ENCODE data around the gene SLC35F4. TPM values are rescaled to one million over a fixed set of nuclear protein-coding genes. Genes with fewer than 3 reads are reported as not detected.
A peak's percentile ranks its signal among the peaks of the same experiment; 100 is the strongest.
"Not testable (repeated sequence)": the region's sequence is repeated elsewhere in the genome, so short reads cannot be mapped to it uniquely, and the experiment has no call there.

The SLC35F4 gene
- total RNA-seq, 1 donor, result not detected

DNA sequence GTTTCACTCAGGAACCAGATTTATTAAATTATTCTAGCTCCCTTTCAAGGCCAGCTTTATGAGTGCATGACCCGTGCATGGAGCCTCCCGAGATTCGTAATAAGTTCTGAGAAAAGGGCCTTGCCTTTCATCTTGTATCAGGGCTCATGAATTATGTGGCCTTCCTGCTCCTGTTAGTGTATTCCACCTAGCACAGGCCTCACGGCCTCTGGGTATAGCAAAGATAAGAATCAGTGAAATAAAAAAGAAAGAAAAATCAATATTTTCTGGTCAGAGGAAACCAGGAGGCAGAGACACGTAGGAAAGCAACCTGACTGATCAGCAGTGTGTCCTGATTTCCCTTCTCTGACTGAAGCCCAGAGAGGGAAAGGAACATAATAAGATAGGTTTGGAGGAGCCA, 111.4 kb downstream of the SLC35F4 start:
- no peak overlapping the region for H3K4me3 ChIP-seq (ENCODE audit: low read depth, low read length)
- TF ChIP-seq, protein P1, sequence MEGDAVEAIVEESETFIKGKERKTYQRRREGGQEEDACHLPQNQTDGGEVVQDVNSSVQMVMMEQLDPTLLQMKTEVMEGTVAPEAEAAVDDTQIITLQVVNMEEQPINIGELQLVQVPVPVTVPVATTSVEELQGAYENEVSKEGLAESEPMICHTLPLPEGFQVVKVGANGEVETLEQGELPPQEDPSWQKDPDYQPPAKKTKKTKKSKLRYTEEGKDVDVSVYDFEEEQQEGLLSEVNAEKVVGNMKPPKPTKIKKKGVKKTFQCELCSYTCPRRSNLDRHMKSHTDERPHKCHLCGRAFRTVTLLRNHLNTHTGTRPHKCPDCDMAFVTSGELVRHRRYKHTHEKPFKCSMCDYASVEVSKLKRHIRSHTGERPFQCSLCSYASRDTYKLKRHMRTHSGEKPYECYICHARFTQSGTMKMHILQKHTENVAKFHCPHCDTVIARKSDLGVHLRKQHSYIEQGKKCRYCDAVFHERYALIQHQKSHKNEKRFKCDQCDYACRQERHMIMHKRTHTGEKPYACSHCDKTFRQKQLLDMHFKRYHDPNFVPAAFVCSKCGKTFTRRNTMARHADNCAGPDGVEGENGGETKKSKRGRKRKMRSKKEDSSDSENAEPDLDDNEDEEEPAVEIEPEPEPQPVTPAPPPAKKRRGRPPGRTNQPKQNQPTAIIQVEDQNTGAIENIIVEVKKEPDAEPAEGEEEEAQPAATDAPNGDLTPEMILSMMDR (IDR thresholded peaks at IDR 0.05; ENCODE audit: insufficient read depth, low read length), result no peak
- no peak for DNase-seq (ENCODE audit: low read depth)

DNA sequence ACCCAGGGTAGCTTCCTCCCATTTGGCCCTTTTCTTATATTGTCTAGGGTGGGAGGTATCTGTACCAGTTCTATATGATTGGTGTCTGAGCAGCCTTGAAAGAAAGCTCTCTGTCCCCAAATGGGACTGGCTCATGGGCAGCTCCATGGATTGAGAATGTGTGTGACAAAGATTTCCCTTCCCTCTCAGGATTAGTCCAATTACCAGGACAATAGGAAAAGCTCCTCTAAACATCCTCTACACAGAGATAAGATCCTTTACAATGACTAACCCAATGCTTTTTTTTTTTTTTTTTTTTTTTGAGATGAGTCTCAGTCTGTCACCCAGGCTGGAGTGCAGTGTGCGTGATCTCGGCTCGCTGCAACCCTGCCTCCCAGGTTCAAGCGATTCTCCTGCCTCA, 112.1 kb downstream of the SLC35F4 start:
- TF ChIP-seq, protein P1 (IDR thresholded peaks at IDR 0.05; ENCODE audit: insufficient read depth, low read length), result no peak
- H3K4me3 ChIP-seq (ENCODE audit: low read depth, low read length), result no peak overlapping the region
- no peak for DNase-seq (ENCODE audit: low read depth)

DNA sequence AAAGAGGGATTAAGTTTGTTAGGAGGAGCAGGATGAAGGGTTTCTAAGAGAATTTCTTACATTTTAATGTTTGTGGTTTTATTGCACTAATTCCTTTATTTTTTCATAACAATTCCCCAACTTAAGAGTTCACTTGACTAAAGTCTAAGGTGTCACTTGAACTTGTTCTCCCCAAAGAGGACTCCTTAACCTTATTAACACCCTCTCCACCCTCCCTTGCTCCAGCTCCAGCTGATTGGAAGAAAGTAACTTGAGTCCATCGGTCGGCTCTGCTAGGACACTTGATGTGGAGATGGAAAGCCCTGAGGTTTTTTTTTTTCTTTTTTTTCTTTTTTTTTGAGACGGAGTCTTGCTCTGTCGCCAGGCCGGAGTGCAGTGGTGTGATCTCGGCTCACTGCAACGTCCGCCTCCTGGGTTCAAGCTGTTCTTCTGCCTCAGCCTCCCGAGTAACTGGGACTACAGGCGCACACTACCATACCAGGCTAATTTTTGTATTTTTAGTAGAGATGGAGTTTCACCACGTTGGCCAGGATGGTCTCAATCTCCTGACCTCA, 113.7 kb downstream of the SLC35F4 start:
- not testable (repeated sequence) for DNase-seq (ENCODE audit: low read depth); H3K4me3 ChIP-seq (ENCODE audit: low read depth, low read length)

DNA sequence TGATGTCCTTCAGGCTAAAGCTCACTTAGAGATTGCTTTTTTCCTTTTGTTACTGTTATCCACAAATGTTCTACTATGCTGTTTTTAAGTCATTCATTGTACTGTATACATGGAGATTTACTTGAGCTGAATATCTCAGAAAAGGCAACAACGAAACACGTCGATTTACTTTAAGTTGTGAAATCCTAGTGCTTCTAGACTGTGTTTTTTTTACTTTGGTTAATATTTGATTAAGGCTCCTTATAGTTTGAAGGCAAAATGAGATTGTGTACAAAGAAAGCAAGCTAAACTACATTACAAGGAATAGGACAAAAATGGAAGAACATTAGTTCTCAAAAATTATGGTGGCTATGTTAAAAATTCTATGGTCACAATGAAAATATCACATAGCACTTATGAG, 114.5 kb downstream of the SLC35F4 start:
- no peak overlapping the region for H3K4me3 ChIP-seq (ENCODE audit: low read depth, low read length)
- no peak for DNase-seq (ENCODE audit: low read depth)
- TF ChIP-seq, protein P1 (IDR thresholded peaks at IDR 0.05; ENCODE audit: insufficient read depth, low read length), result no peak

DNA sequence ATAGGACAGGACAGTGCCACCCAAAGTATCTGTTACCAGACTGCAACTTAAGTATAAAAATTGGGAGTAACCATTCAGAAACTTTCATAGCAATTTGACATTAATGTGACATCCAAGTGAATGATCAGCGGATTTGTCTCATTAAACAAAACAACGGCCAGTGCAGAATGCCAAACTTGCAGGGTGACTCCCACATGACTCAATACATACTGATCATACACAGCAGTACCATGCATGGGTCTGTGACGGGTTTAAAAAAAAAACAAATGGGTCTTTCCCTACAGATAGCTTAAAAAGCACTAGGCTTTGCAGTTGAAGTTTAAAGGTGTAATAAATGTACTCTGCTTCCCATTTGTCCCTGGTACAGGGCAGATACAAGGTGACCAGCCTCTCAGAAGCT, 116.6 kb downstream of the SLC35F4 start:
- H3K4me3 ChIP-seq (ENCODE audit: low read depth, low read length), result no peak overlapping the region
- TF ChIP-seq, protein P1 (IDR thresholded peaks at IDR 0.05; ENCODE audit: insufficient read depth, low read length), result no peak
- peak; percentile 51 for DNase-seq (ENCODE audit: low read depth)

DNA sequence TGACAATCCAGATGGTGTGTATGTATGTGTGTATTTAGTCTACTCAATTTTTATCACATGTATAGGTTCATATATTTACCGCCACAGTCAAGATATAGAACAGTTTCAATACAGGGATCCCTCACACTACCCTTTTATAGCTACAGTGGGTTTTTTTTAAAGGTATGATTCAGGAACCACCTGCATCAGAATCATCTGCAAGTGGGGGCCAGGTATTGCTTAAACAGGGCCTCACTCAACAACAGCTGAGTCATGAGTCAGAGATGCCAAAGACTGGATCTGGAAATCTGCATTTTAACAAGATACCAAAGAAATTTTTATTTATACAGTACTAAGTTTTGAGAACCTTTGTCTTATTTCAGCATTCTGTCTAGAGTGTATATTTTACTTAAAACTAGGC, 117.6 kb downstream of the SLC35F4 start:
- no peak for DNase-seq (ENCODE audit: low read depth)
- TF ChIP-seq, protein P1 (IDR thresholded peaks at IDR 0.05; ENCODE audit: insufficient read depth, low read length), result no peak
- no peak overlapping the region for H3K4me3 ChIP-seq (ENCODE audit: low read depth, low read length)

DNA sequence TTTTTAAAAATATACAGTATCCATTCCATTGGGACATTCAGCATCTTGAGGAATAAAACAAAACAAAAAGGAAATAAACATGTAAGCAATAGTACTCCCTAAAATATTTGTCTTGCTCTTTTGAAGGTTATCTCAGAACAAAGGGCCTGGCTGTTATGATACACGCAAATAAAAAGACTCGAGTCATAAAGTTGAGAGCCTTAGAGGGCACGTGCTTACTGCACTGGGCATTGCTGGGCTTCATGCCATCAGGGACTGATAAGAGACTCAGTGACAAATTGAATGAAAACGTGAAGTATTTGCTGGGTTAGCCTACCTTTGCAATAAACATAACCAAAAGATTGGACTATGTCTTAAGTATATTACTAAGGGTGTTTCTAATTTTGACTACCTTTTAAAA, 118.9 kb downstream of the SLC35F4 start:
- TF ChIP-seq, protein P1 (IDR thresholded peaks at IDR 0.05; ENCODE audit: insufficient read depth, low read length), result no peak
- H3K4me3 ChIP-seq (ENCODE audit: low read depth, low read length), result no peak overlapping the region
- peak; percentile 57 for DNase-seq (ENCODE audit: low read depth)
